Panc1 (cell line): ENCODE measurements around the gene METTL2B. TPM values are rescaled to one million over a fixed set of nuclear protein-coding genes. Genes with fewer than 3 reads are reported as not detected.
"Not testable (repeated sequence)": the region's sequence is repeated elsewhere in the genome, so short reads cannot be mapped to it uniquely, and the experiment has no call there.

Experiments
- ATAC-seq: fragments of 200-7000 bp; cut with Tn5 transposase; 2 replicates; pipeline ENCODE4 v1.9.1; 2020; ENCODE audit warnings: mild to moderate bottlenecking, moderate library complexity
- BruUV-seq: library from RNA; stranded (reverse); fragments of 400-500 nt; replicated peaks from 2 replicates; lab custom pipeline; 2021; lab: Mats Ljungman, UMichigan
- CTCF ChIA-PET: fragments of 300-600 bp; sonication (Branson Sonifier 250); formaldehyde crosslinking; loops from one replicate; lab custom pipeline; 2022; ENCODE audit warnings: antibody characterized with exemption; lab: Charles Lee
- POLR2A ChIA-PET: fragments of 300-600 bp; sonication (Branson Sonifier 250); formaldehyde crosslinking; loops from one replicate; lab custom pipeline; 2022; ENCODE audit warnings: antibody characterized with exemption; lab: Charles Lee
- DNase-seq: peaks from one replicate; pipeline ENCODE4 v3.0.0-alpha.2; 2010; ENCODE audit warnings: low read depth, low spot score
- H3K27ac ChIP-seq: 2 replicates; pipeline ENCODE4 v1.5.1; 2011; ENCODE audit warnings: mild to moderate bottlenecking, low read length, inconsistent platforms
- H3K27me3 ChIP-seq: fragments of 200-500 bp; sonication (Bioruptor generic); 2 replicates; pipeline ENCODE4 v1.6.0; 2014; ENCODE audit warnings: low read length, inconsistent platforms; ENCODE audit not compliant: control insufficient read depth, insufficient read depth
- H3K36me3 ChIP-seq: fragments of 200-500 bp; sonication (Bioruptor generic); 2 replicates; pipeline ENCODE4 v1.5.1; 2014; ENCODE audit warnings: inconsistent platforms, mild to moderate bottlenecking, low read length, moderate library complexity; ENCODE audit not compliant: control insufficient read depth, insufficient read depth
- H3K4me1 ChIP-seq: 2 replicates; pipeline ENCODE4 v1.5.1; 2011; ENCODE audit warnings: inconsistent platforms, mild to moderate bottlenecking, low read length, moderate library complexity; ENCODE audit not compliant: control insufficient read depth, insufficient read depth
- H3K4me3 ChIP-seq, 2 experiments: 2 replicates each; pipeline ENCODE4 v1.5.1; 2011 to 2012; ENCODE audit warnings: low read depth in 2 of 2, low read length in 2 of 2, mild to moderate bottlenecking in 2 of 2, inconsistent platforms in 1 of 2, moderate library complexity in 1 of 2
- H3K9me3 ChIP-seq: fragments of 200-500 bp; sonication (Bioruptor generic); 2 replicates; pipeline ENCODE4 v1.5.1; 2014; ENCODE audit warnings: low read depth, mild to moderate bottlenecking, inconsistent platforms, low read length, moderate library complexity; ENCODE audit not compliant: control insufficient read depth, insufficient read depth
- CTCF ChIP-seq: fragments of 450-650 bp; IDR thresholded peaks from 2 replicates; pipeline ENCODE4 v1.5.1; 2017; ENCODE audit warnings: mild to moderate bottlenecking
- POLR2AphosphoS5 ChIP-seq: IDR thresholded peaks from 2 replicates; pipeline ENCODE4 v1.6.1; 2012; ENCODE audit warnings: mild to moderate bottlenecking, low read depth, low read length, moderate library complexity
- SIN3A ChIP-seq: IDR thresholded peaks from 2 replicates; pipeline ENCODE4 v1.6.1; 2012; ENCODE audit warnings: low read depth, mild to moderate bottlenecking, low read length, moderate library complexity, borderline replicate concordance; ENCODE audit not compliant: insufficient read depth
- in situ Hi-C: cut with HindIII; loops from 2 replicates; pipeline ENCODE4 v1.10.0; 2016; ENCODE audit warnings: low sequenced_read_pairs, low pct_unique_long_range_greater_than_20kb
- intact Hi-C: fragments of 100-400 bp; cut with micrococcal nuclease; formaldehyde crosslinking; loops from one replicate; pipeline ENCODE4 v1.10.0; 2022; ENCODE audit not compliant: unreplicated experiment
- total RNA-seq: library from RNA; stranded (reverse); gene quantifications from one replicate; pipeline ENCODE4 v1.2.1, GENCODE V29; 2021; ENCODE audit not compliant: unreplicated experiment

METTL2B gene
- total RNA-seq, 1 experiment from 2014 or later: 43.6 TPM

GRCh38 chr7:128530121-128530854, 53.7 kb downstream of the METTL2B start:
- H3K9me3 ChIP-seq, BruUV-seq, intact Hi-C loops: not testable (repeated sequence)

GRCh38 chr7:128530855-128531104, 54.2 kb downstream of the METTL2B start:
- ChIA-PET CTCF (no interaction called here), POLR2A (no interaction called here)
- TF ChIP-seq CTCF (no peak), POLR2AphosphoS5 (peak; percentile 61; the same call in 1 of the 2 replicates), SIN3A (peak; percentile 53; the same call in 1 of the 2 replicates)
- in situ Hi-C loops (no loop called here), intact Hi-C loops (no loop called here)
- ATAC-seq: no peak; the same call in 1 of the 2 replicates
- Histone ChIP-seq H3K4me3 (peak overlapping the region; percentile 69 to 82), H3K36me3 (no peaks in the 10 kb centered on the region; the same call in 1 of the 2 replicates), H3K27ac (no peak overlapping the region), H3K9me3 (no peaks in the 10 kb centered on the region), H3K4me1 (peaks cover 9% of the 10 kb centered on the region), H3K27me3 (no peaks in the 10 kb centered on the region)
- DNase-seq: no peak
- no TSS peak for BruUV-seq

More at GRCh38 chr7:128530121-128530854, 53.7 kb downstream of the METTL2B start:
- in situ Hi-C loops, DNase-seq, H3K4me1 ChIP-seq, H3K36me3 ChIP-seq, H3K27me3 ChIP-seq, POLR2A ChIA-PET, CTCF ChIA-PET: not testable (repeated sequence)
- peak overlapping the region; percentile 69 to 82 for H3K4me3 ChIP-seq
- peak; percentile 4 for ATAC-seq
- peak overlapping the region; percentile 72 for H3K27ac ChIP-seq
- TF ChIP-seq POLR2AphosphoS5: peak; percentile 9; the same call in 1 of the 2 replicates

DNA sequence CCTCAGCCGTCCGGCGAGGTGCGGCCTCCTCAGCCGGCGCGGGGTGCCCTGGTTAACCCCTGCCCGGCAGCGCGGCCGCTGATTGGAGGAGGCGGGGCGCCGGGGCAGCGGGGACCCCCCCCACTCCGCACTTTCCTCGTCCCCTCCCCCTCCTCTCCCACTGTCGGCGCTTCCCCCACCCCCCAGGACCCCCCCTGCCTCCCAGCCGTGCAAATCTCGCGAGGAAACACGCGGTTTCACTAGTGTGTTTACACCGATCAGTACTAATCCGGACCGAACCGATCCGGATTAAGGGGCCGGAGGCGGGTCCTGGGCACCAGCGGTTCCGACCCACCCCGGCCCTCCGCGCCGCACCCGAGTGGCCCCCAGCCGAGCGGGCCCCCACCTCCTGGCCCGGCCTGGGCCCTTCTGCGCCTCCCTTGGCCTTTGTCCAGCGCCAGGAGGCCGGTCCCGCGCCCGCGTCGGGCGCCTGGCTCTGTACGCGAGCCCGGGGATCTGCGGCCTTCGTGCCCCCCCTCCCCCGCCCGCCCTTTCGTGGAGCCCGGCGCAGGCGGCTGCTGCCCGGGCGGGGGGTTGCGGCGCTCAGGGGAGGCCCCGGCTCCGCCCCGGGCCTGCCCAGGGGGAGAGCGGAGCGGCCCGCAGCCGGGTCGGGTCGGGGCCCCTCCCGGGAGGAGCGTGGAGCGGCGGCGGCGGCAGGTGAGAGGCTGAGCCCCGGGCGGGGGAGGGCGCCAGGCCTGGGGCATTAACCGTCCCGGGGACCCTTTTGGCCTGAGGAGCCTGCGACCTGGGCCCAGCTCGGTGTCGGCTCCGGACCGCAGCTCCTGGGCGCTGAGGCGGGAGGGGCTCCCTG, 54.8 kb downstream of the METTL2B start:
- DNase-seq, H3K9me3 ChIP-seq, POLR2A ChIA-PET, intact Hi-C loops, H3K36me3 ChIP-seq, H3K27me3 ChIP-seq, H3K4me1 ChIP-seq, CTCF ChIA-PET, BruUV-seq, in situ Hi-C loops: not testable (repeated sequence)
- ATAC-seq: peak; percentile 90
- peak overlapping the region; percentile 85; the same call in 1 of the 2 replicates for H3K27ac ChIP-seq
- H3K4me3 ChIP-seq: peak overlapping the region; percentile 69 to 82

DNA sequence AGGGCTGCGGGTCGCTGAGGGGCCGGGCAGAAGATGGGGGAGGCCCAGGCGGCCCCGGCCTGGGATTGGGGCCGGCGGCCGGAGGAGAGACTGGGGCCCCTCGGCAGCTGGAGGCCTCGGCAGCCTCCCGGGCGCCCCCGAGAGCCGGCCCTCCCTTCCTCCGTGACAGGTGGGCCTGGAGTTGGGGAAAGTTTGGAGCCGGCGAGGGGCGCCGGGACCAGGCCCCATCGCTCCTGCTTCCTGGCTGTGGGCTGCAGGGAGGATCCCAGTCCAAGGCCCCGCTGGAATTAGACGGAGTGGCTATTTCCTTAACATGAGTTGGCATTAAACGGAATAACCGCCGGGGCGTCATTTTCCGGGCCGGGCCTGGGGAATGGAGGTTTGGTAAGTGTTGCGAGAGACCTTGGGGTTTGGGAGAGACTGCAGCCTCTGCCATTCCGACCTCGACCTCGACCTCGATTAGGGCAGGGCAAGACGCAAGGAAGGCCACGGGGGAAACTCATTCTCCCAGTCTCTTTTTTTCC, 55.5 kb downstream of the METTL2B start:
- ATAC-seq: peak; percentile 20
- POLR2A ChIA-PET: not testable (repeated sequence)

DNA sequence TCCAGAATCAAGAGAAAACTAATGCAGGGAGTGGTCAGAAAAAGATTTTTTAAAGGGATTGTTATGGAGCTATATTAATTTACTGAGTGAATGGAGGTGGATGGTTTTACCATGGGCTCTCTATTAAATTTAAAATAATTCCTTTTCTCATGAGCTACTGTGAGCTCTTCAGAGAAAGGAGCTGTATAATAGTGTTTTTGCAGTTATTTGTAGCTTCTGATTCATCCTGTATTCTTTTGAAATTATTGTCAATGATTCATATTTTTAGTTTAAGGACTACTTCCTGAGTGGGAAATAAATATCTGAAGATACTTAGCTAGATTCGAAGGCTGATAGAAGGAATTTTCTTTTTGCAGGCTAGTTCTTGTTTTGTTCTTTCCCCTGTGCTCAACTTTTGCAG, 56.4 kb downstream of the METTL2B start:
- DNase-seq, CTCF ChIA-PET, H3K9me3 ChIP-seq, H3K27me3 ChIP-seq, in situ Hi-C loops, ATAC-seq, BruUV-seq, POLR2A ChIA-PET, H3K4me1 ChIP-seq, H3K36me3 ChIP-seq, intact Hi-C loops: not testable (repeated sequence)
- H3K4me3 ChIP-seq: peak overlapping the region; percentile 69 to 82
- peak overlapping the region; percentile 85 for H3K27ac ChIP-seq

More for the DNA sequence above, 55.5 kb downstream of the METTL2B start:
- BruUV-seq, H3K9me3 ChIP-seq, CTCF ChIA-PET, H3K36me3 ChIP-seq, intact Hi-C loops, H3K4me1 ChIP-seq, in situ Hi-C loops, DNase-seq, H3K27me3 ChIP-seq: not testable (repeated sequence)
- TF ChIP-seq SIN3A: 0 out of 2 replicates have a peak, but pooled peaks have one; percentile 14
- Histone ChIP-seq H3K27ac (peak overlapping the region; percentile 85), H3K4me3 (peak overlapping the region; percentile 69 to 82)

DNA sequence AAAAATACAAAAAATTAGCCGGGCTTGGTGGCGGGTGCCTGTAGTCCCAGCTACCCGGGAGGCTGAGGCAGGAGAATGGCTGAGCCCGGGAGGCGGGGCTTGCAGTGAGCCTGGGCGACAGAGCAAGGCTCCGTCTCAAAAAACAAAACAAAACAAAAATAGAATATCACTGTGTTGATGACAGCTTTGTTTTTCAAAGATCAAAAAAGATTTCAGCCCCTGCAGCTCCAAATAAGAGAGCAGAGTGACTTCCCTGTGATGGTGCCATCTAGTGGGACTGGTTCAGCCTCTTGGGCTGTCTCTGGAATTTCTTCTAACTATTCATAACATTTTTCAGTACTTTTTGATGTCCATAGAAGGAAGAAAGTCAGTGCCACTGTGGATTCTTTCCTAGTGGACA, 60.9 kb downstream of the METTL2B start:
- ATAC-seq: peak; percentile 89
- POLR2A ChIA-PET, H3K36me3 ChIP-seq, DNase-seq, H3K4me3 ChIP-seq, H3K27me3 ChIP-seq, intact Hi-C loops, H3K4me1 ChIP-seq, CTCF ChIA-PET, BruUV-seq, H3K27ac ChIP-seq, H3K9me3 ChIP-seq, in situ Hi-C loops: not testable (repeated sequence)
